ENCODE results near the gene SWSAP1. TPM values are rescaled to one million over a fixed set of nuclear protein-coding genes. Genes with fewer than 3 reads are reported as not detected.

Gene SWSAP1
- total RNA-seq, 1 donor from 2014 or later, result 1.0 TPM

GRCh38 chr19:11399667-11400066 lies 25.2 kb downstream of the SWSAP1 start:
- no peaks in the 10 kb centered on the region for H4K20me1 ChIP-seq (ENCODE audit: low read depth)
- H3K4me3 ChIP-seq, result no peak overlapping the region
- Mint-ChIP-seq H3K4me1 (peaks cover 4% of the 10 kb centered on the region), H3K36me3 (no peaks in the 10 kb centered on the region), H3K27ac (no peak overlapping the region), H3K4me3 (no peak overlapping the region), H3K9me3 (no peaks in the 10 kb centered on the region), H3K27me3 (ENCODE audit: insufficient read depth, low read depth) (peaks cover 13% of the 10 kb centered on the region)
- TF ChIP-seq CTCF (IDR thresholded peaks at IDR 0.05) (no peak), EZH2 (IDR thresholded peaks at IDR 0.05) (no peak), EZH2phosphoT487 (IDR thresholded peaks at IDR 0.05) (no peak)
- no peaks in the 10 kb centered on the region for H3F3A ChIP-seq (ENCODE audit: low read depth)
- no peak for DNase-seq (ENCODE audit: low spot score)
- no peak overlapping the region for H2AFZ ChIP-seq (replicated peaks)
- no peak overlapping the region for H3K27ac ChIP-seq
- H3K4me1 ChIP-seq, result no peaks in the 10 kb centered on the region
- no peak overlapping the region for H3K9ac ChIP-seq
- no peaks in the 10 kb centered on the region for H3K27me3 ChIP-seq
- H3K4me2 ChIP-seq, result no peak overlapping the region
- H3K36me3 ChIP-seq, result no peaks in the 10 kb centered on the region
- no peaks in the 10 kb centered on the region for H3K79me2 ChIP-seq (ENCODE audit: low read depth)
- no peaks in the 10 kb centered on the region for H3K9me3 ChIP-seq (ENCODE audit: low read depth)

GRCh38 chr19:11400798-11401197 lies 26.3 kb downstream of the SWSAP1 start:
- no peaks in the 10 kb centered on the region for H3K27me3 ChIP-seq
- H3K9me3 Mint-ChIP-seq, result no peaks in the 10 kb centered on the region
- no peaks in the 10 kb centered on the region for H3K36me3 Mint-ChIP-seq
- no peak overlapping the region for H2AFZ ChIP-seq (replicated peaks)
- TF ChIP-seq EZH2phosphoT487 (IDR thresholded peaks at IDR 0.05) (no peak), EZH2 (IDR thresholded peaks at IDR 0.05) (no peak), CTCF (IDR thresholded peaks at IDR 0.05) (no peak)
- peaks cover 10% of the 10 kb centered on the region for H3K4me1 Mint-ChIP-seq
- no peaks in the 10 kb centered on the region for H3K4me1 ChIP-seq
- H3K9me3 ChIP-seq (ENCODE audit: low read depth), result no peaks in the 10 kb centered on the region
- H3K4me2 ChIP-seq, result no peak overlapping the region
- no peak overlapping the region for H3K27ac ChIP-seq
- H4K20me1 ChIP-seq (ENCODE audit: low read depth), result no peaks in the 10 kb centered on the region
- H3F3A ChIP-seq (ENCODE audit: low read depth), result no peaks in the 10 kb centered on the region
- DNase-seq (ENCODE audit: low spot score), result no peak
- H3K9ac ChIP-seq, result no peak overlapping the region
- peaks cover 16% of the 10 kb centered on the region for H3K27me3 Mint-ChIP-seq (ENCODE audit: insufficient read depth, low read depth)
- no peaks in the 10 kb centered on the region for H3K79me2 ChIP-seq (ENCODE audit: low read depth)
- no peak overlapping the region for H3K27ac Mint-ChIP-seq
- no peak overlapping the region for H3K4me3 ChIP-seq
- H3K4me3 Mint-ChIP-seq, result peak overlapping the region; percentile 3
- H3K36me3 ChIP-seq, result no peaks in the 10 kb centered on the region

- Mint-ChIP-seq H3K4me3 (no peak overlapping the region), H3K36me3 (no peaks in the 10 kb centered on the region), H3K27me3 (ENCODE audit: insufficient read depth, low read depth) (peaks cover 16% of the 10 kb centered on the region), H3K4me1 (peaks cover 10% of the 10 kb centered on the region), H3K27ac (no peak overlapping the region), H3K9me3 (no peaks in the 10 kb centered on the region)
- Histone ChIP-seq H3K36me3 (no peaks in the 10 kb centered on the region), H3K9me3 (ENCODE audit: low read depth) (no peaks in the 10 kb centered on the region), H3K9ac (no peak overlapping the region), H3K79me2 (ENCODE audit: low read depth) (no peaks in the 10 kb centered on the region), H3F3A (ENCODE audit: low read depth) (no peaks in the 10 kb centered on the region), H3K27ac (no peak overlapping the region), H3K4me3 (no peak overlapping the region), H3K4me1 (no peaks in the 10 kb centered on the region), H3K4me2 (no peak overlapping the region), H2AFZ (replicated peaks) (no peak overlapping the region), H4K20me1 (ENCODE audit: low read depth) (no peaks in the 10 kb centered on the region), H3K27me3 (no peaks in the 10 kb centered on the region)
- no peak for DNase-seq (ENCODE audit: low spot score)
- no peak for TF ChIP-seq EZH2phosphoT487 (IDR thresholded peaks at IDR 0.05)
- no peak for TF ChIP-seq CTCF (IDR thresholded peaks at IDR 0.05)
- no peak for TF ChIP-seq EZH2 (IDR thresholded peaks at IDR 0.05)
Measured at GRCh38 chr19:11401808-11402543, 27.5 kb downstream of the SWSAP1 start.
